Measurements from ENCODE around the gene PKD1.

DNA sequence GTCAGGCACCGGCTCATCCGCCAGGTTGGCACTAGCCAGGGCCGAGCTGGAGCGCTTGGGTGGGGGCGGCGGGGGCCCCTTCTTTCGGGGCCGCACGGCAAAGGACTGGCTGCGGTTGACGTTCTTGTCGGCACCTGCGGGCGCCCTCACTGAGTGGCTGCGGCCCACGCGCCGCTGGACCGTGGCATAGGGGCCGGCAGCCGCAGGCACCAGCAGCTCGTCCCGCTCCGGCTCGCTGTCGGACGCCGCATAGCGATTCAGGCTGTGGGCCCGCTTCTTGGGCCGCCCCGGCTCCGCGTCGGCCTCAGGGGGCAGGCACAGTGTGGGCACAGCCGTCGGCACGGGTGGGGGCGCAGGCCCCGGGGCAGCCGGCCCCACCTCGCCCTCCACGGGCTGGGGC is 44.8 kb upstream of the PKD1 start:
- TF ChIP-seq GATA3 (IDR thresholded peaks at IDR 0.05; ENCODE audit: low read depth, low read length) (no peak), GATA2 (IDR thresholded peaks at IDR 0.05; ENCODE audit: low read depth, low read length) (no peak)
